ENCODE measurements around the gene IKBKE. TPM values are rescaled to one million over a fixed set of nuclear protein-coding genes. Genes with fewer than 3 reads are reported as not detected.
A peak's percentile ranks its signal among the peaks of the same experiment; 100 is the strongest.

The IKBKE gene
- total and polyA plus RNA-seq, 4 donors = 4.3 to 10.3 (median 5.2) TPM

DNA sequence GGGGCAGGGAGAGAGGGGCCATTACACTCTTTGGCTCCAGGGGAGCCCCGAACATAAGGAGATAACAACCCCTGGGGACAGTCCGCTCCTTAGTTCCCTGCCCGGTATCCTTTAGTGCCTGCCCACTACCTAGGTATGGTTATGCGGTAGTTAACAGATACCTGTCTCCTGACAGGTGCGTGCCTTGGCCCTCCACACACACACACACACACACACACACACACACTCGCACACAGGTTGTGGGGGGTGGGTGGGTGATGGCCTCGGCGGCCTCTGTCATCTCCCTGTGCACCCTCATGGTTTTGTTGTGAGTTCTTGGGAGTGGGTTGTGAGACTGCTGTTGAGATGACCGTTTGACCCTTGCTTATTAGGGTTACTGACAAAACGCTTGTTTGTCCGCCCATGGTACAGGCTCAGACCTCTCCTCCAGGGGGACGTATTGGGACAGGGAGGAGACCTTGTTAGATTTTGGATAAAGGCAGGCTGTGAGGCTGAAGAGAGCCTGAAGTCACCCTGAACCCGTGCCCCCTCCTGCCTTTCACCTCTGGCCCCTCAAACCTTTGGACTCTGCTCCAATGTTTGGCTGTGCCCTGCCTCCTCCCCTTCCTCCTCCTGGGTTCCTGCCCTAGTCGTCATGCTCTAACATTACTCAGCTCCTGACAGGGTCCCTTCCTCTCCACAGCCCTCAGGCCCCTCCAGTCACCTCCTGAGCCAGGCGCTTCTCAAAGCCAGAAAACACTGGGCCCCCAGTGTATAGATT is 38.0 kb downstream of the IKBKE start:
- H3K36me3 ChIP-seq (ENCODE audit: control insufficient read depth in 1 of 2, insufficient read depth in 2 of 2, low read length in 1 of 2) = no peaks in the 10 kb centered on the region
- ATAC-seq (ENCODE audit: low FRiP score) (no peak), DNase-seq (peak; percentile 43 to 75)
- H3K4me3 ChIP-seq (ENCODE audit: low read length in 2 of 2) = peak overlapping the region; percentile 48 to 90
- H3K4me1 ChIP-seq (ENCODE audit: control insufficient read depth in 1 of 2, insufficient read depth in 2 of 2, low read length in 2 of 2) = no peaks in the 10 kb centered on the region
- H3K9me3 ChIP-seq (ENCODE audit: control insufficient read depth, low read length) = no peaks in the 10 kb centered on the region
- 58 to 60% methylated on average over 14 to 15 of the region's 15 CpGs for WGBS, 2 donors
- no peaks in the 10 kb centered on the region for H3K27me3 ChIP-seq (ENCODE audit: control insufficient read depth in 1 of 2, insufficient read depth in 2 of 2, low read length in 1 of 2)
- no peak overlapping the region for H3K27ac ChIP-seq (ENCODE audit: low read depth in 1 of 2, low read length in 2 of 2)
- intact Hi-C loops (cut with DNase I) = loop anchor here in 1 of 2 donors (5.0 kb wide), 1 partner anchor 34 kb away; no protein-coding TSS in a partner anchor

DNA sequence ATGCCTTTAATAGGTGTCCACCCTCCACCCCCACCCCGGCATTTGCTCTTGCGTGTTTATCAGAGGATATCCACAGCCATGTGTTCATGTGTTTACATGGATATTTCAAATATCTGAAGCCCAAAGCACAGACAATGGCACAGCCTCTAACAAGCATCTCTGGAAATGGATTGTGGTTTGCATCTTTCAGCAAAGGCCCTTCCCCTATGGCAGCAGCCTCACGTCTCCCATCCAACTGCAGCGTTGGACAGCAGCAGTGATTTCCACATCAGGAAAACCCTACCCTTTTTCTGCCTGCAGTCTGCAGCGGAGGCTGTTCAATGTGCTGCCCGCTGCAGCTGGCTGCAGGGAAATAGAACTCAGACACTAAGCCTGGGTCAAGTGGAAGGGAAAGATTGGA is 38.7 kb downstream of the IKBKE start:
- no peak overlapping the region for H3K4me3 ChIP-seq (ENCODE audit: low read length in 2 of 2)

DNA sequence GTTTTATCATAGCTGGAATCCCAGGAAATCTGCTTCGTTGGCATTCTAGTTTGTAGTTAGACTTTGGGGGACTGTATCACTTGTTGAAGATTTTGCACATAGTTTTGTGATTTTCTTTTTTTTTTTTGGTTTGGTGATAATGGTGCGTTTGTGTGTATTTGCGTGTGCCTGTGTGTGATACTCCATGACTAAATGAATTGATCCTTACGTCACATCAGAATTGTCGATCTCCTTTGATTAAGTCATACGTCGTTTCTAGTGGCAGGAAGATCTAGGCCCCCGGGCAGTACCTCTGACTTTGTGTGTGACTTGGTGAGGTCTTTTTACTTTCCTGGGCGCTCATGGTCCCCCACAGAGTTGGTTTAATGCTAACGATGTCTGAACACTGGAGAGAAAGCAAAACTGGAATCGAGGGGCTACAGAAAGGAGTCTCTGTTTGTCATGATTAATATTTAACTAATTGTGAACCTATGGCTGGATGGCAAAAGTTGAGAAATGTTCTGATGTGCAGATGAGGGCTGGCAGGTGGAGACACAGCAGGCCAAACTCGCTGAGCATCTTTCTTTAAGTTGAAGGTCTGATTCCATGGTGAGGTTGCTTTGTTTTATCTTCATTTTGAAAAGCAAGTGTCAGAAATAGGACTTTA is 39.5 kb downstream of the IKBKE start:
- H3K27me3 ChIP-seq (ENCODE audit: control insufficient read depth in 1 of 2, insufficient read depth in 2 of 2, low read length in 1 of 2) = no peaks in the 10 kb centered on the region
- DNase-seq = peak in 1 of 2 donors; percentile 16
- intact Hi-C loops (cut with DNase I) = loop anchor here in 1 of 2 donors (5.0 kb wide), 1 partner anchor 33 kb away; no protein-coding TSS in a partner anchor
- H3K27ac ChIP-seq (ENCODE audit: low read depth in 1 of 2, low read length in 2 of 2) = no peak overlapping the region
- H3K9me3 ChIP-seq (ENCODE audit: control insufficient read depth, low read length) = no peaks in the 10 kb centered on the region
- no peaks in the 10 kb centered on the region for H3K36me3 ChIP-seq (ENCODE audit: control insufficient read depth in 1 of 2, insufficient read depth in 2 of 2, low read length in 1 of 2)
- ATAC-seq (ENCODE audit: low FRiP score) = no peak
- WGBS, 2 donors = 92 to 95% methylated on average over 12 of the region's 12 CpGs
- H3K4me1 ChIP-seq (ENCODE audit: control insufficient read depth in 1 of 2, insufficient read depth in 2 of 2, low read length in 2 of 2) = no peaks in the 10 kb centered on the region
- no peak overlapping the region for H3K4me3 ChIP-seq (ENCODE audit: low read length in 2 of 2)

More for the DNA sequence above, 38.7 kb downstream of the IKBKE start:
- peak; percentile 48 to 64 for DNase-seq
- Histone ChIP-seq H3K4me1 (ENCODE audit: control insufficient read depth in 1 of 2, insufficient read depth in 2 of 2, low read length in 2 of 2) (no peaks in the 10 kb centered on the region), H3K27me3 (ENCODE audit: control insufficient read depth in 1 of 2, insufficient read depth in 2 of 2, low read length in 1 of 2) (no peaks in the 10 kb centered on the region), H3K36me3 (ENCODE audit: control insufficient read depth in 1 of 2, insufficient read depth in 2 of 2, low read length in 1 of 2) (no peaks in the 10 kb centered on the region), H3K27ac (ENCODE audit: low read depth in 1 of 2, low read length in 2 of 2) (peak overlapping the region in 1 of 2 donors; percentile 10), H3K9me3 (ENCODE audit: control insufficient read depth, low read length) (no peaks in the 10 kb centered on the region)
- intact Hi-C loops (cut with DNase I) = loop anchor here in 1 of 2 donors (5.0 kb wide), 1 partner anchor 33 kb away; no protein-coding TSS in a partner anchor
- 27 to 41% methylated on average over 6 of the region's 6 CpGs for WGBS, 2 donors
- no peak for ATAC-seq (ENCODE audit: low FRiP score)

DNA sequence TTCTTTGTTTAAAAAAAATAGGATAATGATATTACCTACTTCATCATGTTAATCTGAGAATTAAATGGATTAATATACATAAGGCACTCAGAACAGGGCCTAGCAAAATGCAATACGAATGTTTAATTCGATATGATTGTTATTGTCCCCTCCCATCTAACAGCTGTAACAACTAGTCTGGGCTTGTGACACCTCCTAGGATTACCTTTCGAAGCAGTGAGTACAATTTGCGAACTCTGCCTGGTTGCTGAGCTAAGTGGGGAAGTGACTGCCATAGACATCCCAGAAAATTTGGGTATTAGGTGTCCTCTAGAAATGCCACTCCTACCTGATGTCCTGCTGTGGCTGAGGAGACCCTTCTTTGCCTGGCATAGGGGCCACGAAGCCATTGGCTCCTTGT is 40.1 kb downstream of the IKBKE start:
- Histone ChIP-seq H3K36me3 (ENCODE audit: control insufficient read depth in 1 of 2, insufficient read depth in 2 of 2, low read length in 1 of 2) (no peaks in the 10 kb centered on the region), H3K4me1 (ENCODE audit: control insufficient read depth in 1 of 2, insufficient read depth in 2 of 2, low read length in 2 of 2) (no peaks in the 10 kb centered on the region), H3K4me3 (ENCODE audit: low read length in 2 of 2) (no peak overlapping the region), H3K27me3 (ENCODE audit: control insufficient read depth in 1 of 2, insufficient read depth in 2 of 2, low read length in 1 of 2) (no peaks in the 10 kb centered on the region), H3K9me3 (ENCODE audit: control insufficient read depth, low read length) (no peaks in the 10 kb centered on the region), H3K27ac (ENCODE audit: low read depth in 1 of 2, low read length in 2 of 2) (no peak overlapping the region)
- 96% methylated on average over 5 of the region's 5 CpGs for WGBS, 2 donors
- ATAC-seq (ENCODE audit: low FRiP score) = no peak
- intact Hi-C loops (cut with DNase I) = no loop called here
- DNase-seq = no peak

DNA sequence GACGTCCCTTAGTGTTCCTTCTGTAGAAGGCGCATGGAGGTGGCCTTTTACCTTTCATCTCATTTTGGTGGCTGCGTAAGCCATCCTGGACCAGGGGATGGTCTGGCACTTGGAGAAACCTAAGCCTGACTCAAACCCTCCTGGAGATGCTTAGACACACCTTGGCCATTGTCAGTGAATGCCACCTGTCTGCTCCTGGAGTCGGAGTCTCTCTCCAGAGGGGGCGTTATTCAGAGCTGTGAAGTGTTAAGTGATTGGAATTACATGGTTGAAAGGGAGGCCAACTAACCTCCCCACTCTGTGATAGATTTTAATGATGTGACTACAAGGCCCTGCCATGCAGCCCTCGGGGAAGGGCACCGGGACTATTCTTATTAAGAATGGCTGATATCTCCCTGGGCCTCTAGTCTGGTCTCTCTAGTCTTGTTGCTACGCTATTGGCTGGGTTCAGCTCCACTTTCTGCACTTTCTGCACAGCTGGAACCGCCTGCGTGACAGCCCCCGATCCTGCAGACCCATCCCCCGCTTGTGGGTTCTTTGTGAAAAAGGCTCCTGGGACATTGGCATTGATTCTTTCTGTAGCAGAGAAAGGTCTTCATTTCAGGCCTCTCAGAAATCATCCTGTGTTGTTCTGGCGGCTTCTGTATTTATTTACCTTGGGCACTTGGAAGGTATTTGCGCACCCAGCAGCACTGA is 41.2 kb downstream of the IKBKE start:
- Histone ChIP-seq H3K36me3 (ENCODE audit: control insufficient read depth in 1 of 2, insufficient read depth in 2 of 2, low read length in 1 of 2) (no peaks in the 10 kb centered on the region), H3K27ac (ENCODE audit: low read depth in 1 of 2, low read length in 2 of 2) (no peak overlapping the region), H3K4me1 (ENCODE audit: control insufficient read depth in 1 of 2, insufficient read depth in 2 of 2, low read length in 2 of 2) (no peaks in the 10 kb centered on the region), H3K27me3 (ENCODE audit: control insufficient read depth in 1 of 2, insufficient read depth in 2 of 2, low read length in 1 of 2) (no peaks in the 10 kb centered on the region), H3K4me3 (ENCODE audit: low read length in 2 of 2) (no peak overlapping the region), H3K9me3 (ENCODE audit: control insufficient read depth, low read length) (no peaks in the 10 kb centered on the region)
- WGBS, 2 donors = 90 to 95% methylated on average over 14 of the region's 14 CpGs
- peak; percentile 22 to 62 for DNase-seq
- ATAC-seq (ENCODE audit: low FRiP score) = no peak
- intact Hi-C loops (cut with DNase I) = no loop called here

DNA sequence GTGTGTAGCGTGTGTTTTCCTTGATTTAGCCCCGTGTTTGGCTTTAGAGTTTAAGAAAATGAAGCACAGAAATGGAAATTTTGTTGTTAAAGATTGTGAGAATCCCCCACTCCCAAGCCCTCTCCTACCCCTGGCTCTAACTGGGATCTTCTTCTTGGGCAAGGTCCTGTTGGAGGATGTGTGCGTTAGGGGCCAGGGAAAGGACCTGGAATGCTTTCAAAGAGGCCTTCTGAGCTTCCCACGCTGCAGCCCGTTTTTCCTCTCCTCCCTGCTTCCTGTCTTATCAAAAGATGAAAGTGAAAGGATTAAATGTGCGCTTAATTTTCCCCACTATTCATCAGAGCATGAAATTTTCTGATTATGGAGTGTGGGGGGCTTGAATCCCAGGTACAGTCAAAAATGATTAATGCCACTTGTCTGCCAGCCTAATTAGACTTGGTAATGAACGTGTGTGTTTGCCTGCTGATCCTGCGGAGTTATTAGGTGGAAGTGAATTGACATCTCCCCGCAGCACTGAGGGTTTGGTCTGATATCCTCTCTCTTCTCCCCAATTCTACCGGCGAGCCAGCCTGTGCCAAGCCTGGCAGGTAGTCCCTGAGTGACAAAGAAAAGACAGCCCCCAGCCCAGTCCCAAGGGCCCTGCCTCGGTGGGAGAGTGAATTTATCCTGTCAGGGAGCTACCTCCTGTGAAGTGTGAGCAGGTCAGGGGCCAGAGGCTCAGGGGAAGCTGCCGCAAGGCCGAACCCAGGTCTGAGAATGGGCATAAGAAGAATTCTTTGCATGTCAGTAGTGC is 42.0 kb downstream of the IKBKE start:
- H3K27me3 ChIP-seq (ENCODE audit: control insufficient read depth in 1 of 2, insufficient read depth in 2 of 2, low read length in 1 of 2) = no peaks in the 10 kb centered on the region
- ATAC-seq (ENCODE audit: low FRiP score) = no peak
- intact Hi-C loops (cut with DNase I) = no loop called here
- DNase-seq = peak; percentile 45 to 57
- no peaks in the 10 kb centered on the region for H3K36me3 ChIP-seq (ENCODE audit: control insufficient read depth in 1 of 2, insufficient read depth in 2 of 2, low read length in 1 of 2)
- WGBS, 2 donors = 90% methylated on average over 14 of the region's 14 CpGs
- no peak overlapping the region for H3K27ac ChIP-seq (ENCODE audit: low read depth in 1 of 2, low read length in 2 of 2)
- H3K4me1 ChIP-seq (ENCODE audit: control insufficient read depth in 1 of 2, insufficient read depth in 2 of 2, low read length in 2 of 2) = no peaks in the 10 kb centered on the region
- H3K9me3 ChIP-seq (ENCODE audit: control insufficient read depth, low read length) = no peaks in the 10 kb centered on the region
- H3K4me3 ChIP-seq (ENCODE audit: low read length in 2 of 2) = no peak overlapping the region

DNA sequence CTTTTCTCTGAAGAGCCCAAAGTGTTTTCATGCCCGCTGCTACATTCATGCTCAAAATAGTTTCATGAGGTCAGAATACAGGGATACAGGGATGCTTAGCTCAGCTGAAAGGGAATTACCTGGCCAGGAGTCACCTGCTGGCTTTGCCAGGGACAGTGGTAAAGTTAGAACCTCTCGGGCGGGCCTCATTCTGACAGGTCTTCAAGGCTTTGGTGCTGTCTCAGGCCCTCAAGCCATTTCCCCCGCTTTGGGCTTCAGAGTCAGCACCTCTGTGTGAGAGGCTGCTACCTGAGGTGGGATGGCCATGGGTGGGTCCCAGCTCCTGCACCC is 42.5 kb downstream of the IKBKE start:
- no peak overlapping the region for H3K4me3 ChIP-seq (ENCODE audit: low read length in 2 of 2)
- no peak for DNase-seq

More for the DNA sequence above, 42.5 kb downstream of the IKBKE start:
- H3K36me3 ChIP-seq (ENCODE audit: control insufficient read depth in 1 of 2, insufficient read depth in 2 of 2, low read length in 1 of 2) = no peaks in the 10 kb centered on the region
- no peaks in the 10 kb centered on the region for H3K27me3 ChIP-seq (ENCODE audit: control insufficient read depth in 1 of 2, insufficient read depth in 2 of 2, low read length in 1 of 2)
- H3K9me3 ChIP-seq (ENCODE audit: control insufficient read depth, low read length) = no peaks in the 10 kb centered on the region
- WGBS, 2 donors = 84 to 91% methylated on average over 4 of the region's 4 CpGs
- no peaks in the 10 kb centered on the region for H3K4me1 ChIP-seq (ENCODE audit: control insufficient read depth in 1 of 2, insufficient read depth in 2 of 2, low read length in 2 of 2)
- ATAC-seq (ENCODE audit: low FRiP score) = no peak
- no peak overlapping the region for H3K27ac ChIP-seq (ENCODE audit: low read depth in 1 of 2, low read length in 2 of 2)
- intact Hi-C loops (cut with DNase I) = no loop called here
